Smooth muscle cell (in vitro differentiated cells): ENCODE data around the gene CRB2. TPM values are rescaled to one million over a fixed set of nuclear protein-coding genes. Genes with fewer than 3 reads are reported as not detected.

Experiments used
- DNase-seq: peaks from one replicate; lab custom pipeline; 2025; ENCODE audit not compliant: unreplicated experiment; lab: John Stamatoyannopoulos, UW
- H2AFZ ChIP-seq: fragments of 200-600 bp; sonication (generic); 2 replicates; pipeline ENCODE4 v1.6.0; 2016; ENCODE audit warnings: antibody characterized with exemption, low read depth, mild to moderate bottlenecking
- H3F3A ChIP-seq: fragments of 200-600 bp; sonication (generic); 2 replicates; pipeline ENCODE4 v1.6.0; 2017; ENCODE audit warnings: antibody characterized with exemption, low read depth
- H3K27ac ChIP-seq: fragments of 200-600 bp; sonication (generic); 2 replicates; pipeline ENCODE4 v1.5.1; 2016; ENCODE audit warnings: low read depth, mild to moderate bottlenecking
- H3K27me3 ChIP-seq: fragments of 200-600 bp; sonication (generic); 2 replicates; pipeline ENCODE4 v1.6.1; 2016; ENCODE audit warnings: low read depth, mild to moderate bottlenecking
- H3K36me3 ChIP-seq: fragments of 200-600 bp; sonication (generic); 2 replicates; pipeline ENCODE4 v1.5.1; 2016; ENCODE audit warnings: low read depth
- H3K4me1 ChIP-seq: fragments of 200-600 bp; sonication (generic); 2 replicates; pipeline ENCODE4 v1.5.1; 2016; ENCODE audit warnings: low read depth
- H3K4me2 ChIP-seq: fragments of 200-600 bp; sonication (generic); 2 replicates; pipeline ENCODE4 v1.6.0; 2016; ENCODE audit warnings: mild to moderate bottlenecking
- H3K4me3 ChIP-seq: fragments of 200-600 bp; sonication (generic); 2 replicates; pipeline ENCODE4 v1.5.1; 2016; ENCODE audit warnings: mild to moderate bottlenecking
- H3K79me2 ChIP-seq: fragments of 200-600 bp; sonication (generic); 2 replicates; pipeline ENCODE4 v1.6.0; 2016; ENCODE audit warnings: low read depth, mild to moderate bottlenecking
- H3K9ac ChIP-seq: fragments of 200-600 bp; sonication (generic); 2 replicates; pipeline ENCODE4 v1.6.0; 2016; ENCODE audit warnings: low read depth
- H3K9me3 ChIP-seq: fragments of 200-600 bp; sonication (generic); replicated peaks from 2 replicates; pipeline ENCODE4 v1.5.1; 2016; ENCODE audit warnings: low read depth
- H4K20me1 ChIP-seq: fragments of 200-600 bp; sonication (generic); 2 replicates; pipeline ENCODE4 v1.6.0; 2016; ENCODE audit warnings: low read depth
- CTCF ChIP-seq: fragments of 200-600 bp; sonication (generic); IDR thresholded peaks from 2 replicates; pipeline ENCODE4 v1.5.1; 2017; ENCODE audit warnings: borderline replicate concordance, mild to moderate bottlenecking, antibody characterized with exemption; ENCODE audit not compliant: insufficient read depth, poor library complexity, severe bottlenecking
- WGBS: methylation state at CpG from one replicate; pipeline ENCODE4 v1.1.7; 2016; ENCODE audit warnings: low lambda C conversion rate; 5-methylcytosine and 5-hydroxymethylcytosine counted together
- polyA plus RNA-seq: library from polyadenylated mRNA; unstranded; fragments of >200 nt; fragmentation: Nextera tagmentation; extraction: Ambion mirVana; gene quantifications from 2 replicates; pipeline ENCODE4 v1.2.1, GENCODE V29; 2016
- total RNA-seq: library from RNA; depleted of rRNA; stranded (reverse); fragments of >200 nt; gene quantifications from 2 replicates; pipeline ENCODE4 v1.2.3, GENCODE V29; 2014

CRB2 gene
- total and polyA plus RNA-seq, 2 experiments from 2014 or later: 1.7 to 3.1 TPM

GRCh38 chr9:123361086-123361730 is 5.2 kb downstream of the CRB2 start:
- H2AFZ ChIP-seq: no peak overlapping the region
- H3F3A ChIP-seq: peaks cover 20% of the 10 kb centered on the region
- no peaks in the 10 kb centered on the region for H4K20me1 ChIP-seq
- peaks cover 61% of the 10 kb centered on the region for H3K4me1 ChIP-seq
- H3K27ac ChIP-seq: peak overlapping the region; percentile 75
- H3K9me3 ChIP-seq: no peaks in the 10 kb centered on the region
- no peaks in the 10 kb centered on the region for H3K27me3 ChIP-seq
- no peak overlapping the region for H3K9ac ChIP-seq
- no peak overlapping the region for H3K4me3 ChIP-seq
- peaks cover 20% of the 10 kb centered on the region for H3K79me2 ChIP-seq
- 12% methylated on average over 8 of the region's 10 CpGs for WGBS
- no peak for DNase-seq
- peak overlapping the region; percentile 76 for H3K4me2 ChIP-seq
- no peak for TF ChIP-seq CTCF
- no peaks in the 10 kb centered on the region for H3K36me3 ChIP-seq

GRCh38 chr9:123361731-123362510 is 5.9 kb downstream of the CRB2 start:
- no peak overlapping the region for H3K27ac ChIP-seq
- peaks cover 56% of the 10 kb centered on the region for H3K4me1 ChIP-seq
- 62% methylated on average over 11 of the region's 11 CpGs for WGBS
- no peaks in the 10 kb centered on the region for H3K9me3 ChIP-seq
- no peaks in the 10 kb centered on the region for H3K27me3 ChIP-seq
- no peak for TF ChIP-seq CTCF
- H3K9ac ChIP-seq: no peak overlapping the region
- no peak for DNase-seq
- H3F3A ChIP-seq: peaks cover 20% of the 10 kb centered on the region
- peaks cover 13% of the 10 kb centered on the region for H3K79me2 ChIP-seq
- no peaks in the 10 kb centered on the region for H4K20me1 ChIP-seq
- no peak overlapping the region for H2AFZ ChIP-seq
- no peak overlapping the region for H3K4me3 ChIP-seq
- no peaks in the 10 kb centered on the region for H3K36me3 ChIP-seq
- H3K4me2 ChIP-seq: peak overlapping the region; percentile 76

- Histone ChIP-seq H3K27me3 (no peaks in the 10 kb centered on the region), H3K36me3 (no peaks in the 10 kb centered on the region), H3K4me2 (no peak overlapping the region), H3K27ac (no peak overlapping the region), H3K4me3 (no peak overlapping the region), H2AFZ (no peak overlapping the region), H3F3A (peaks cover 20% of the 10 kb centered on the region), H3K9me3 (no peaks in the 10 kb centered on the region), H3K4me1 (peaks cover 49% of the 10 kb centered on the region), H4K20me1 (no peaks in the 10 kb centered on the region), H3K9ac (no peak overlapping the region), H3K79me2 (peaks cover 4% of the 10 kb centered on the region)
- DNase-seq: no peak
- WGBS: 99% methylated on average over 18 of the region's 23 CpGs
- no peak for TF ChIP-seq CTCF
These were observed 6.9 kb downstream of the CRB2 start for GRCh38 chr9:123362856-123363255.
